ENCODE results near the gene CADM1. TPM values are rescaled to one million over a fixed set of nuclear protein-coding genes. Genes with fewer than 3 reads are reported as not detected.

The CADM1 gene
- polyA plus RNA-seq, 1 experiment = 31.8 TPM

- CTCF ChIA-PET = no interaction called here
- Histone ChIP-seq H3K36me3 (ENCODE audit: control insufficient read depth, insufficient read depth, low read length) (no peaks in the 10 kb centered on the region), H3K27me3 (ENCODE audit: control insufficient read depth, insufficient read depth, low read length) (no peaks in the 10 kb centered on the region), H3K4me3 (ENCODE audit: low read depth, low read length) (no peak overlapping the region)
- no peak for DNase-seq (ENCODE audit: low read depth)
- TF ChIP-seq CTCF (IDR thresholded peaks at IDR 0.05; ENCODE audit: insufficient read depth, low read depth, low read length) = no peak
- POLR2A ChIA-PET = no interaction called here
Measured at GRCh38 chr11:115361025-115361424, 143.2 kb downstream of the CADM1 start.

- CTCF ChIA-PET = no interaction called here
- no peak for DNase-seq (ENCODE audit: low read depth)
Measured at GRCh38 chr11:115360186-115360824, 143.9 kb downstream of the CADM1 start.

GRCh38 chr11:115357066-115357465, 147.1 kb downstream of the CADM1 start:
- POLR2A ChIA-PET = no interaction called here
- no peak for TF ChIP-seq CTCF (IDR thresholded peaks at IDR 0.05; ENCODE audit: insufficient read depth, low read depth, low read length)
- no peak overlapping the region for H3K4me3 ChIP-seq (ENCODE audit: low read depth, low read length)
- DNase-seq (ENCODE audit: low read depth) = no peak
- no peaks in the 10 kb centered on the region for H3K36me3 ChIP-seq (ENCODE audit: control insufficient read depth, insufficient read depth, low read length)
- no peaks in the 10 kb centered on the region for H3K27me3 ChIP-seq (ENCODE audit: control insufficient read depth, insufficient read depth, low read length)
- CTCF ChIA-PET = no interaction called here

More at GRCh38 chr11:115360186-115360824, 143.9 kb downstream of the CADM1 start:
- Histone ChIP-seq H3K4me3 (ENCODE audit: low read depth, low read length) (no peak overlapping the region), H3K36me3 (ENCODE audit: control insufficient read depth, insufficient read depth, low read length) (no peaks in the 10 kb centered on the region), H3K27me3 (ENCODE audit: control insufficient read depth, insufficient read depth, low read length) (no peaks in the 10 kb centered on the region)
- POLR2A ChIA-PET = no interaction called here
- no peak for TF ChIP-seq CTCF (IDR thresholded peaks at IDR 0.05; ENCODE audit: insufficient read depth, low read depth, low read length)

- CTCF ChIA-PET = interaction anchor here (2.1 kb wide), 1 partner anchor 15 kb away, joined by 4 read pairs; no protein-coding TSS in a partner anchor
- Histone ChIP-seq H3K27me3 (ENCODE audit: control insufficient read depth, insufficient read depth, low read length) (no peaks in the 10 kb centered on the region), H3K4me3 (ENCODE audit: low read depth, low read length) (no peak overlapping the region), H3K36me3 (ENCODE audit: control insufficient read depth, insufficient read depth, low read length) (no peaks in the 10 kb centered on the region)
- POLR2A ChIA-PET = no interaction called here
- DNase-seq (ENCODE audit: low read depth) = no peak
- no peak for TF ChIP-seq CTCF (IDR thresholded peaks at IDR 0.05; ENCODE audit: insufficient read depth, low read depth, low read length)
Measured at GRCh38 chr11:115352805-115353485, 151.3 kb downstream of the CADM1 start.

- Histone ChIP-seq H3K27me3 (ENCODE audit: control insufficient read depth, insufficient read depth, low read length) (no peaks in the 10 kb centered on the region), H3K4me3 (ENCODE audit: low read depth, low read length) (no peak overlapping the region), H3K36me3 (ENCODE audit: control insufficient read depth, insufficient read depth, low read length) (no peaks in the 10 kb centered on the region)
- TF ChIP-seq CTCF (IDR thresholded peaks at IDR 0.05; ENCODE audit: insufficient read depth, low read depth, low read length) = no peak
- no peak for DNase-seq (ENCODE audit: low read depth)
- ChIA-PET POLR2A (no interaction called here), CTCF (no interaction called here)
Measured at GRCh38 chr11:115349335-115350017, 154.7 kb downstream of the CADM1 start.

Data from BJ (cell line).